ENCODE data around the gene NLRP1. TPM values are rescaled to one million over a fixed set of nuclear protein-coding genes. Genes with fewer than 3 reads are reported as not detected.

Gene NLRP1
- polyA plus RNA-seq (ENCODE audit: insufficient read length in 3 of 3): 10 to 100 TPM; 41.4 to 43.0 (median 42.5) TPM

GRCh38 chr17:5584383-5585286 is at the start of gene NLRP1:
NLRP1 (minus strand) TSS chr17:5584509; CDS start chr17:5583957, 552 bp downstream.
- DNase-seq (ENCODE audit: low read depth in 3 of 3, low spot score in 2 of 3): no peak

- no peak for DNase-seq (ENCODE audit: low read depth in 3 of 3, low spot score in 2 of 3)
Observed at GRCh38 chr17:5631958-5632590, 47.8 kb upstream of the NLRP1 start.

- DNase-seq (ENCODE audit: low read depth in 3 of 3, low spot score in 2 of 3): no peak
Observed at GRCh38 chr17:5630434-5630833, 46.1 kb upstream of the NLRP1 start.

DNA sequence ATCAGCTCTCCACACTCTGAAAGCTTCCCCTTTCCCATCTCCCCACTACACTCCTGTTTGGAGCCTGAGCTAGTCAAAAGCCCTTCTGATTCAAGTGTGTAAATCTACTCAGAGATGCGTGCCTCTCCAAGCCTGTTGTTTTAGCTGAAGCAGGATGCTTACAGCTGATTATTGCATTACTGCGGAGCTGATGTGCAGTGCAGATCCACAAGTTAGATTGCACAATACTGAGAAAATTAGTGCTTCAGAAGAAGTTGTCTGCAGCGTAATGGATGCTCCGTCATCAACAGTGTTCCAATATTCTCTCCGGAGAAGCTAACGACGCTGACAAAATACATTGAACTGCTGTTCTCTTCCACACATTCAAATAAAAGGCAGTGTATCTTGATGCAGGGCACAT is 44.8 kb upstream of the NLRP1 start:
- no peak for DNase-seq (ENCODE audit: low read depth in 3 of 3, low spot score in 2 of 3)

DNA sequence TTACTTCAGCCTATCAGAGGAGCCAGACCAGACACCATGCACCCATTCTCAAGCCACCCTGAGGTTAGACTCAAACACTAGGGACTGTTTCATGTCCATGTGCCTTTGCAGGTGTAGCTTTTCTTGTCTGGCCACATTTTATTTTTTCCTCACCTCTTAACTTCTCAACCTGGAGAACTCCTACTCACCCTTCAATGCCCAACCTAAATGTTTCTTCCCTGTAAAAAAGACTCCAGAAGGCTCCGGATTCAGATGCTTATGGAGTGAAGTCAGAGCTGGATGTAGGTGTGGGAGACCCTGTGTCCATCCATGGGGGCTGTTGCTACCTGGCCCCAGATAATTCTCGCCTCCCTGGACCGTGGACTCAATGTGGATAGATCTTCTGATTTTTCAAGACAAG is 44.0 kb upstream of the NLRP1 start:
- no peak for DNase-seq (ENCODE audit: low read depth in 3 of 3, low spot score in 2 of 3)

- DNase-seq (ENCODE audit: low read depth in 3 of 3, low spot score in 2 of 3): no peak
Observed at GRCh38 chr17:5624211-5624610, 39.9 kb upstream of the NLRP1 start.

DNA sequence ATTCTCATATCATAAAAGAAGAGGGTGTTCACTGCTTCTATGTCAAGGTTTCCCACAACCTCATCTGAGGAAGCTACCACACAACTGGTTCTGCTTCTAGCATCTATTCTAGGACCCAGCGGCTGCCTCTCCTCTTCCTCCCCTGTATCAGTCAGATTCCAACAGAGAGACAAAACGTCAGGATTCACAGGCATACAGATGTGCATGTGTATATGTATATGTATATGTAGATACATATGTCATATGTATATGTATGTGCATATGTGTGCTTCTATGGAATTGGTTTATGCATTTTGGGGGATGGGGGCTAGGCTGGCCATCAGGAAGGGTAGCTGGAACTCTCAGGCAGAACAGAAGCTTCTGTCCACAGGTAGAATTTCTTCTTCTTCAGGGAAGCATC is 37.4 kb upstream of the NLRP1 start:
- no peak for DNase-seq (ENCODE audit: low read depth in 3 of 3, low spot score in 2 of 3)

GRCh38 chr17:5621026-5621425 is 36.7 kb upstream of the NLRP1 start:
- DNase-seq (ENCODE audit: low read depth in 3 of 3, low spot score in 2 of 3): no peak

DNA sequence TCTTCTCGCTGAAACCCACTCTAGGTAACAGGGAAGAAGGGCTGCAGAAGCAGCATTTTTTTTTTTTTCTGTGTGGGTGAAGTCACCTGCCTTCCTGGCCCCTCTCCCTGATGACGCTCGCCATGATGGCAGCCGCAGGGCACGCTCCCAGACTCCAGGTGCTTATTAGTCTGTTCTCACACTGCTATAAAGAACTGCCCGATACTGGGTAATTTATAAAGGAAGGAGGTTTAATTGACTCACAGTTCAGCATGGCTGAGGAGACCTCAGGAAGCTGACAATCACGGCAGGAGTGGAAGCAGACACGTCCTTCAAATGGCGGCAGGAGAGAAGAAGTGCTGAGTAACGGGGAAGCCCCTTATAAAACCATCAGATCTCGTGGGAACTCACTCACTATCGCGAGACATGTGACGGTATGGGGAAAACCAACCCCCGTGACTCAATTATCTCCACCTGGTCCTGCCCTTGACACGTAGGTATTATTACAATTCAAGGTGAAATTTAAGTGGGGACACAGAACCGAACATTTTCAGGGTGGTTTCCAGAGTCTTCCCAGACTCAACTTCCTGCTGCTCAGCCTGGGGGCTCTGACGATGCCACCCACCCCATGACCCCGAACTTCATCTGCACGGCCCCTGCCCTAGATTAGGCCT is 34.9 kb upstream of the NLRP1 start:
- no peak for DNase-seq (ENCODE audit: low read depth in 3 of 3, low spot score in 2 of 3)

DNA sequence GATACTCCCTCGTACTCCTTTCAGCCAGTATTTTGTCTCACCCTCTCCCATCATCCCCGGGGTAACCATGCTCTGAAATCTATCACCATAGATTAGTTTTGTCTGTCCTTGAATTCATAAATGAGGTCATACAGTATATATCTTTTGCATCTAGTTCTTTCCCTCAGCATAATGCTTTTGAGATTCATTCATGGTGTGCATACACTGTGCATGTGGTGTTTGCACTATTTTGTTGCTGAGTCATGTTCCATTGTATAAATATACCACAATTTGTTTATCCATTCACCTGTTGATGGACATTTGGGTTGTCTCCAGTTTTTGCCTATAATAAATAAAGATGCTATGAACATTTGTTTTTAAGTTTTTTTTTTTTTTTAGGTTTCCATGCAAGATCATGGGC is 34.2 kb upstream of the NLRP1 start:
- DNase-seq (ENCODE audit: low read depth in 3 of 3, low spot score in 2 of 3): no peak

DNA sequence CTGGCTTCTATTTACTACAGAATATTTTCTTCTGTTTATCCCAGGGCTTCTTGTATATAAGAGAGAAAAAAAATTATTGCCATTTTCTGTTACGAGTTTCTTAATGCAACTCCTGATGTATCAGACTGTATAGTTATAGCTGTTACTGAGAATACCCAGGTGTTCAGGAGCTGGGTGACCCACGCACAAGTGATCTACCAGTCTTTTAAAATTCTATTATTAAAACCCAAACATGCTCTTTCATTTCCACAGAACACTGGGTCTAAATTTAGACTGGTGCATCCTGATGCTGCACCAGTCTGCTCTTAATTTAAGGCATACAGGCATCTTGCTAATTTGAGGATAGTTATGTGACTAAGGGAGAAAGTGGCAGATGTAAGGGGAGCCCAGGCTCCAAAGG is 31.2 kb upstream of the NLRP1 start:
- DNase-seq (ENCODE audit: low read depth in 3 of 3, low spot score in 2 of 3): no peak

- DNase-seq (ENCODE audit: low read depth in 3 of 3, low spot score in 2 of 3): no peak
Observed at GRCh38 chr17:5610956-5611355, 26.6 kb upstream of the NLRP1 start.

DNA sequence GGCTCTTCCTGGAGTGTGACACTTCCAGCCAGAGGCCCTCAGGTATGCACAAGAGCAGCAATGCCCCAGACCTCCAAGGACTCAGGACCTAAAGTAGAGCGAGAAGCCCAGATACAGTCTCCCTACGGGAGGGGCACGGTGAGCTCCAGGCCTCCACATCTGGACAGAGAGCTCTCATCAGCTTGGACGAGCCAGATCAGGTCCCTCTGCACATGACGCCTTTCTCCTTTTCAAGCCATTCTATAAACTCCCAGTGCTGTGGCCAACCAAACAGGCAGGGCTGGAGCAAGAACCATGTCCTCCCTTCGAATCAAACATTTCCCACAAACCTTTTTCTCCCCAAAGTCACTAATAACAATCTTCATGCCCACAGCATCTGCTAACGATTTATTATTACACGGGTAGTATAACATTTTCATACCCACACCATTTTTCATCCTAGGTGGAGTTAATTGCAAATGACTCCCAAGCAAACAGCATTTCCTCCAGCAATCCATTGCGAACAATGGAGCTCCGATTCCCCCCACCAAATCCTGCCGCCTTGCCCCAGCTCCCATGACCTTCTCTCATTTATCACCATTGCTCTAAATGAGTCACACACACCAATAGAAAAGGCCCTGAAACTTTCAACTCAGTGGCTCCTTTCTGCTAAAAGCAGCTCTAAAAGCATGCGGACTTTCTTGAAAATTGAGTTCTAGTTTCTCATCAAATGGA is 24.2 kb upstream of the NLRP1 start:
- DNase-seq (ENCODE audit: low read depth in 3 of 3, low spot score in 2 of 3): no peak

- no peak for DNase-seq (ENCODE audit: low read depth in 3 of 3, low spot score in 2 of 3)
Observed at GRCh38 chr17:5607946-5608345, 23.6 kb upstream of the NLRP1 start.

DNA sequence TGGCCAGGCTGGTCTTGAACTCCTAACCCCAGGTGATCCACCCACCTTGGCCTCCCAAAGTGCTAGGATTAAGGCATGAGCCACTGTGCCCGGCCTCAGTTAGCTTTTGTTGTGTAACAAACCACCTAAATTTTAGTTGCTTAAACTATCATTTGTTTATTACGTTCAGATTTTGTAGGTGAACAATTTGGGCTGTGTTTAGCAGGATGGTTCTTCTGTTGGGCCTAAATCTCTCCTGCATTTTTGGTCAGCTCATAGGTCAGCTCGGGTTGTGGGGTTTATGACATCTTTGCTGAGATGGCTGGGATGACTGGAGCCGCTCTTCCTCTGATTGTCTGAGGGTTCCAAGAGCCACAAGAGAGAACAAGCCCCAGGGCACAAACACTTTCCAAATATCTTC is 21.1 kb upstream of the NLRP1 start:
- no peak for DNase-seq (ENCODE audit: low read depth in 3 of 3, low spot score in 2 of 3)

- no peak for DNase-seq (ENCODE audit: low read depth in 3 of 3, low spot score in 2 of 3)
Observed at GRCh38 chr17:5600041-5600440, 15.7 kb upstream of the NLRP1 start.

DNA sequence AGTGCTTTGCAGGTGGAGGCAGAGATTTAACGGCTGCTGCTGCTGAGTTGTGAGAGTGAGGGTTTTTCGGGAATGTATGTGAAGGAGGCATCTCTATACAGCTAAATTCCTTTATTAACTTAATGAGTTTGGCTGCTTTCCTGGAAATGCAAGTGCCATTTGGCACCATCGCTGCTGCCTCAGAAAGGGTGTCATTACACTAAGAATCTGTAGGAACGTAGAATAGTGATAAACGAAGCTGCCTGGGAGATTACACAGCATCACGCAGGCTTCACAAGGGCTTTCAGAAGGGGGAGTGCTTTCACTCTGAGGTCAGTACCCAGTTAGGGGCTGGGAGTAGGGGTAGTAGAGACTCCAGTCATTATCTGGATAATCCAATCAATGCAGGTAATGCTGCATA is 14.1 kb upstream of the NLRP1 start:
- no peak for DNase-seq (ENCODE audit: low read depth in 3 of 3, low spot score in 2 of 3)

GRCh38 chr17:5596421-5596820 is 12.1 kb upstream of the NLRP1 start:
- DNase-seq (ENCODE audit: low read depth in 3 of 3, low spot score in 2 of 3): no peak

- no peak for DNase-seq (ENCODE audit: low read depth in 3 of 3, low spot score in 2 of 3)
Observed at GRCh38 chr17:5595831-5596230, 11.5 kb upstream of the NLRP1 start.

GRCh38 chr17:5592382-5592781 is 8.1 kb upstream of the NLRP1 start:
- DNase-seq (ENCODE audit: low read depth in 3 of 3, low spot score in 2 of 3): peak in 2 of 3 donors; percentile 57 to 65

DNA sequence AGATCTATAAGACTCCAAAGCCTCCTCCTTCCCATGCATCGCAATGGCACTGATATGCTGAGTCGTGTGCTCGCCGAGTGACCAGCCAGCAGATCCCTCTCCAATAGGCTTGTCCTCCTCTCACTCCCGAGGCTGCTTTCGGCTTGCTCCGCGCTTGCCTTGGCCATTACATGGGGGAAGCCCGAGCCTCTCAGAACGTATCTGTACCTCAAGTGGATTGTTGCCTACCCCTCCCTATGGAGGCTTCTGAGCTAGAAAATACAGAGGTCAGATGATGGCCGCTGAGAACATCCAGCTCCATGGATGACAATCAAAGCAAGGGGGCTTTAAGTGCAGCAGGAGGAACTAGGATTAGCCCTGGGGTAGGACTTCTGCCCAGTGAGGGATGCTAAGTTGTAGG is 7.7 kb upstream of the NLRP1 start:
- DNase-seq (ENCODE audit: low read depth in 3 of 3, low spot score in 2 of 3): no peak

Measured in right renal cortex interstitium (tissue), 3 donors.